NCI-H345 (cell line): ENCODE results near the gene TRIP6.

Experiments used
- DNase-seq: peaks from one replicate; lab custom pipeline; 2025; lab: John Stamatoyannopoulos, UW

TRIP6 gene, protein sequence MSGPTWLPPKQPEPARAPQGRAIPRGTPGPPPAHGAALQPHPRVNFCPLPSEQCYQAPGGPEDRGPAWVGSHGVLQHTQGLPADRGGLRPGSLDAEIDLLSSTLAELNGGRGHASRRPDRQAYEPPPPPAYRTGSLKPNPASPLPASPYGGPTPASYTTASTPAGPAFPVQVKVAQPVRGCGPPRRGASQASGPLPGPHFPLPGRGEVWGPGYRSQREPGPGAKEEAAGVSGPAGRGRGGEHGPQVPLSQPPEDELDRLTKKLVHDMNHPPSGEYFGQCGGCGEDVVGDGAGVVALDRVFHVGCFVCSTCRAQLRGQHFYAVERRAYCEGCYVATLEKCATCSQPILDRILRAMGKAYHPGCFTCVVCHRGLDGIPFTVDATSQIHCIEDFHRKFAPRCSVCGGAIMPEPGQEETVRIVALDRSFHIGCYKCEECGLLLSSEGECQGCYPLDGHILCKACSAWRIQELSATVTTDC

DNA sequence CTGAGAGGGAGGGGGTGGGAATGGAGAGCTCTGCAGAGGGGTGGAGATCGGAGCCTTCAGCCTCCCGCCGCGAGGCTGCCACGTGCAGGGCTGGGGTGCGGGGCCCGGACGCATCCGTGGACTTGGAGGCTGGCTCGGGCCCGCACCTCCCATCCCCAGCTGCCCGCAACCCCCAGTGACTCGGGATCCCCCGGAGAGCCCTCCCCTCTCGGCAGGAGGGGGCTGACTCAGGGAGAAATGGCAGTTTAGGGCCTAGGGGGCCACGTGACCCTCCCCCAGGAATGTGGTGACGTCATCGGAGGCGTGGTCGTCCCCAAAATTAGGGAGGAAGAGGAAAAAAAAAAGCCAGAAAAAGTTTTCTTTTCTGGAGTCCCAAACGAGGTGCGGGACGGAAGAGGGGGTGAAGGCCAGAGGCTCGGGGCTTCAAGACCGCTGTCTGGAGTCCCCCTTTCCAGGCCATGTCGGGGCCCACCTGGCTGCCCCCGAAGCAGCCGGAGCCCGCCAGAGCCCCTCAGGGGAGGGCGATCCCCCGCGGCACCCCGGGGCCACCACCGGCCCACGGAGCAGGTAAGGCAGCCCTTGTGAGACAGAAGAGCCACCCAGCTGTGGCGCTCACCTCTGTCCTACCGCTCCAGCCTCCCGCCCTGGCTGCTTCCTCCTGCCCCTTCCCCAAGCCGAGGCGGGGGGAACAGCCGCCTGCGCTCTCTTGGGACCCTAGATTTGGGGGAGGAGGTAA lies at the start of gene TRIP6:
TRIP6 (plus strand) TSS at position 348 of the 736 bp plus-strand sequence; CDS start at position 459, 111 bp downstream.
- no peak for DNase-seq

DNA sequence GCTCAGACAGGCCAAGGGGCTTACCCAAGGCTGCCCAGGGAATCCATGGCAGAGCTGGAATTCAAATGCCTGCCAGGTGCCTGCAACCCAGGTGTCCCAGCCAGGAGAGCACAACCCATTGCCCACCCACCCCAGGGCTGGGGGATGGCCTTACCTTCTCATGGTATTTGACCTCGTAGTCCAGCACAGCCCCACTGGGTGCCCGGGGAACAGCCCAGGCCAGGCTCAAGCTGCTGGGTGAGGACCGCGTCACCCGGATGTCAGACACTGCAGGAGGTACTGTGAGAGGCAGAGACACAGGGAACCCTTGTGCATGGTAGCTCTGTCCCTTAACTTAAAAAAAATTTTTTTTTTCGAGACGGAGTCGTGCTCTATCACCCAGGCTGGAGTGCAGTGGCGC lies 48.8 kb upstream of the TRIP6 start:
- no peak for DNase-seq

DNA sequence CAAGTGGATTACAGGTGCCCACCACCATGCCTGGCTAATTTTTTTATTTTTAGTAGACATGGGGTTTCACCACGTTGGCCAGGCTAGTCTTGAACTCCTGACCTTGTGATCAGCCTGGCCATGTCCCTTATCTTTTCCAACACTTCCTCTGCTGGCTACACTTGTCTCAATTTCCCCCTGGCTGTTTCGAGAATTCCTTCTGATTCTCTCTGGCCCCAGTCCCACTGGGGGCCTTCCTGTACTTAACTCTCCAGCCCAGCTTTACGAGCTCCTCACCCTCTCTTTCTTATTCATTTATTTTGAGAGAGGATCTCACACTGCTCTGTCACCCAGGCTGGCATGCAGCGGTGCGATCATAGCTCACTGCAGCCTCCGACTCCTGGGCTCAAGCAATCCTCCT lies 48.4 kb upstream of the TRIP6 start:
- no peak for DNase-seq

DNA sequence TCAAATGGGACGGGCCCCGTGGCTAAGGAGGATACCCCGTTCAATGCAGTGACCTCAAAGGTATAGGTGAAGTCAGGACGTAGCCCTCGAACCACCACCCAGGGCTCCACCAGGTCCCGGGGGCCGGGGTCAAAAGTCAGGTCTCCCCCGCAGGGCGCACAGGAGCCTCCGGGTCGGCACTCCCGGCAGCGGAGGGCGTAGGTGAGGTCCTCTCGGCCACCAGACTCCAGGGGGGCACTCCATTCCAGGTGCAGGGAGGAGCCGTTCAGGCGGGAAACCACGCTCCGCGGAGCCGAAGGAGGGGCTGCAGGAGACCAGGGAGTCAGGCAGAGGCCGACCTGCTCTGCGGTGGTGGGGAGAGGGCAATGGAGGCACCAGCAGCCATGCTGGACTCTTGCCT lies 47.6 kb upstream of the TRIP6 start:
- DNase-seq = no peak

DNA sequence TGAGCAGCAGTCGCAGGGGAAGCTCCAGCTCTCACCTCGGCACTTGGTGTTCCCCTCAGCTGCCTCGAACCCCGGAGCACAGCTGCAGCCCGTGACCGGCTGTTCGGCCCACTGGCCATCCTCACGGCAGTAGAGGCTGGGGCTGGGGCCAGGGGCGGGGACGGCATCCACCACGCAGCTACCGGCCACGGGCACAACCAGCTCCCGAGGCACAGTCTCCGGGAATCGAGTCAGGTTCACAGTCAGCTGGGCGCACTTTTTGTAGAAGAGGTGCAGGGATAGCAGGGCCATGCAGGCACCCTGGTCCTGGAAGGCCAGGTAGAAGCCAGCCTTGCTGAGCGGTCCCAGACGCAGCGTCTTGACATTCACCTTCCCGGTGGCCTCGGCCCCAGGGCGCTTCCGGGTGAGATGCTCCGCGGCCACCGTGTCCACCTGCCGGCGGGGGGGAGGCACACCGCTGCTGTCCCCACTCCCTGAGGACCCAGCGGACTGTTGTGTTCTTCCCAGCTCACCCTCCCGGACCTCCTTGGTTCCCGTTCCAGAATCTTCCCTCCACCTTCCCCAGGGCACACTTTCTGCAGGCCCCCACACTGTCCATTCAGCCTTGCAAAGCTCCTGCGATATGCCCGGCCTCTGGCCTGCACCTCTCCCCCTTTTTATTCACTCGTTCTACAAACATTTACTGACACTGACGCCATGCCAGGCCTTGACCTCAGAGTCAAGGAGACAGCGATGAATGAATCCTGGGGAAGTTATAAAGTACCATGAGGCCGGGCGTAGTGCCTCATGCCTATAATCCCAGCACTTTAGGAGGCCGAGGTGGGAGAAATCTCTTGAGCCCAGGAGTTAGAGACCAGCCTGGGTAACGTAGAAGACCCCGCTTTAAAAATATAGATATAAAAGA lies 44.7 kb upstream of the TRIP6 start:
- DNase-seq = no peak

DNA sequence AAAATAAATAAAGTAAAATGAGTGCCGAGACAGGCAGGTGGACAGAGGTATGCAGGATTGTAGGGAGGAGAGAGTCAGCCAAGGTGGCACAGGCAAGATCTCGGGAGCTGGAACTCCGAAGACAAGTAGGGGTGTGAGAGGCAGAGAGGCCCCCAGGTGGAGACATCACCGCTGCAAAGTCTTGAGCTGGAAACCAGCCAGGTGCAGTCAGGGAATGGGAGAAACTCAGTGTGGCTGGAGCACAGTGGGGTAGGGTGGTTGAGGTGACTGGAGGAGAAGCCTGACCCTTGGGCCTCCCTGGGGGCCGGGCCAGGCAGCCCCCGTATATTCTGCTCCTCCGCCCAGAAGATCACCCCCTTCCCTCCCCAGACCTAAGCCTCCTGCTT lies 44.1 kb upstream of the TRIP6 start:
- DNase-seq = no peak

DNA sequence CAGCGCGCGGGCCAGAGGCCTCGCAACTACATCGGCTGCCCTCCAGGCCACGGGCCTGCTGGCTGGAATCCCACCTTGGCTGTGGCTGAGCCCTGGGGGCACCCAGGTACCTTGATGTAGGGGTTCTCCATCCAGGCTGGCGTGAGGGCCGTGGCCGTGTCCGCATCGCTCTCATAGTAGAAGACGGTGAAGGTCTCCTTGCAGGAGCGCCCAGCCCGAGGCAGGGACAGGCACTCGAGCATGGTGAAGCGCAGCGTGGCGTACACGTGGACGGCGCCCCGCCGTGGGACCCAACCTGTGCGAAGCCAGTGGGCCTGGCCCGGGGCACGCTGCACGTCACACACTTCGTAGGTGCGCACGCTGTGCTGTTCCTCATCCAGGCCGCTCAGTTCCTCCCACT lies 43.7 kb upstream of the TRIP6 start:
- no peak for DNase-seq

DNA sequence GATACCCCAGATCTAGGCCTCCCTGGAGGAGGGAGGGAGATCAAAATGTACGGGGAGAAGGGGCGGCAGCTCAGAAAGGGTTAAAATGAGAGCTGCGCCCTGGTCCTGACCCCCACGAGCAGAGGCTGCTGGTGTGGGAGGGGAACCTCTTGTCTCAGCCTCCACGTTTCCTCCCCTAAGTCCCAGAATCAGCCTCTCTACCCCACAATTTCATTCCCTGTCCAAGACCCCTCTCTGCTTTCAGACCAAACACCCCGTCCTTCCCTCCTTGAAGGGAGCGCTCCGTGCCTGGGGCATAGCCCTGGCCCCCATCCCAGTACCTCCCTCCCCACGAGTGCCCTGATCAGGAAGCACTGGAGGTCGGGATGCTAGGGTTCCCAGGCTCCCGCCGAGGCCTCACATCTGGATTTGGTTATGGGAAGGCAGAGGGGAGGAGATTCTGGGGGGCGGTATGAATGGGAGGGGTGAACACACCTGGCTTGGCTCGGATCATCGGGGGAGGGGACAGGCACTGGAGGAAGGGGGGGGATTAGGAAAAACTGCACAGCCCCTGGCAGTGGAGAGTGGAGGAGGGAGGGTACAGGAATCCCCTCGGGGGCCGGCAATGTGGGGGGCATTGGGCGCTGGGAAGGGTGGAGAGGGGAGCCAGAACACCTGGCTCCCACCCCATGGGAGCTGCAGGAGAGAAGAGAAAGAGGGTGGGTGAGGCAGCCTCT lies 42.5 kb upstream of the TRIP6 start:
- no peak for DNase-seq

DNA sequence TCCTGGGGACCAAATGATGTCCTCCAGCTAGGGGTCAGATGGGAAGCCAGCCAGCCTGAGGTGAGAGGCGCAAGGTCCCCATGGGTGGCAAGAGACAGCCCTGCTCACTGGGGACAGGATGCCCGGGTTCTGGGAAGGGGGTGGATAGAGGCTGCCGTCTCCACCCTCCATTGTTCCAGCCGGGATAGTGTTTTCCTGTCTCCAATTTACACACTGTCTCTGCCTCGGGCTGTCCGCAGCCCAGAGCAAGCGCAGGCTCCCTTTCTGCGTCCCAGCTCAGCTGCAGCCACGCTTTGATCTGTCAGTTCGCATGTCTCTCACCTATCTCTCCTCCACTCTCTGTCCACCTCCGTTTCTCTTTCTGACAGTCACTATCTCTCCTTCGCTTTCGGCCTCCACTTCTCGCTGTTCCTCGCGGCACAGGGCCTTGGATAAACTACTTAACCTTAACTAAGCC lies 41.9 kb upstream of the TRIP6 start:
- no peak for DNase-seq

DNA sequence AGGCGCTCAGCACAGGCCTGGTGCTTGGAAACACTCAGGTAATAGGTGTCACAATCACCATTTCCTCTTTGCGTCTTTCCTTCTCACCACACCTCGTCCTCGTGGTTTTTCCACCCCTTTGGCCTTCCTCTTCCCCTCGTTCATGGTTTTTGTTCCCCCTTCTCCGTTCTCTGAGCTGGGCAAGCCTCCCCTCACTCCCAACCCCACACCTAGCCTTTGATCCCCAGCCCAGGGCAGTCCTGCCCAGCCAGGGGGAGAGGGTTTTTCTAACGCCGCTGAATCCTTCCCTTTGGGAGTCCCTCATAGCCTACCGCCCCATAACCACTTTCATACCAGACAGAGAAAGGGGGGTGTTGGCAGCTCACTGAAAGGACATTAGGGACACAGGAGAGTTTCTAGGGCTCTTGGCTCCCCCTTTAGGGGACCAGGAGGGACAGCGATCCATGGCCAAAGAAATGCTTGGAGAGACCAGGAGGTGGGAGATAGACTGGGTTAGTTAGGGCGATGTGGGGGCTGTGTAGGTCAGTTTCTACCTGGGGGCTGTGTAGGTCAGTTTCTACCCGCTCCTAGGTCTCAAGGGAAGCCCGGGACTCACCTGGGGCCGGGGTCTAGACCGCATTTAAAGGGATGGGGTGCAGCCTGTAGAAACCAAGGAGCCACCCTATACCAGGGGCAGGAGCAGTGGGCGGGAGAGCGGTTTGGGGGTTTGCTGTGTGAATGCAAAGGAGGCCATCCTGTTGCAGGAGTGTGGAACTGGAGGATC lies 41.3 kb upstream of the TRIP6 start:
- DNase-seq = no peak

DNA sequence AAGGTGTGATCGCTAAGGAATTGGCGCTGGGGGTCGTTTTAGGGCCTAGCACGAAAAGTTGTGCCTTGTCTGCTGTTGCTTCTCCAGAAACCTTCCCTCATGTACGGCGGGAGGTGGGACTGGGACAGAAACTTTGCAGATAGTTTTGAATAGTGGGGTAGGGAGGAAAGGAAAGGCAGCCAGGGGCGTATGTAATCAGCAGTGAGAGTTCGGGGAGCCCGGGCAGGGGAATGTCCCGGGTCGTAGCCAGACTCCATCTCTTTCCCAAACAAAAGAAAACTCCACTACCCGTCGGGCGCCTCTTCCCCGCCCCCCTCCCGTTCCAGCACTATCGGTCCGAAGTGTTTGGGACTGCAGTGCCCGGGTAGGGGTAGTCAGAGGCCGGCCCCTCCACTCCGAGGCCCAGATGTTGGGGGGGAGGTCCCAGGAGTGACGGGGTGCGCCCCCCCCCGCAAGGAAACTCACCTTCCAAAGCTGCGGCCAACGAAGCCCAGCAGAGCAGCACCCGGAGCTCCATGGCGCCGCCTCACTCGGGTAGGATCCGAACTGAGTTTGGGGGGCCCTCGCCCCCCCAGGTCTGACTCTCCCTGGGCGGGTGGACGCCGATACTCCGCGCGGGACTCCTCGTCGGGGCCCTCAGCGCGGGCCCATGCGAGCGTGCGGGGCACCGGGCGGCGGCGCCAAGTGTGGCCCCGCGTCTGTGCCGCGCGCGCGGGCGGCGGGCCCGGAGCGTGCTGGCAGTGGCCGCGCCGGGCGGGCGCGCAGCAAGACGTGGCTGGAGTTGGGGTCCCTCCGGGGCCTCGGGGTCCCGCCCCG lies 40.5 kb upstream of the TRIP6 start:
- no peak for DNase-seq

DNA sequence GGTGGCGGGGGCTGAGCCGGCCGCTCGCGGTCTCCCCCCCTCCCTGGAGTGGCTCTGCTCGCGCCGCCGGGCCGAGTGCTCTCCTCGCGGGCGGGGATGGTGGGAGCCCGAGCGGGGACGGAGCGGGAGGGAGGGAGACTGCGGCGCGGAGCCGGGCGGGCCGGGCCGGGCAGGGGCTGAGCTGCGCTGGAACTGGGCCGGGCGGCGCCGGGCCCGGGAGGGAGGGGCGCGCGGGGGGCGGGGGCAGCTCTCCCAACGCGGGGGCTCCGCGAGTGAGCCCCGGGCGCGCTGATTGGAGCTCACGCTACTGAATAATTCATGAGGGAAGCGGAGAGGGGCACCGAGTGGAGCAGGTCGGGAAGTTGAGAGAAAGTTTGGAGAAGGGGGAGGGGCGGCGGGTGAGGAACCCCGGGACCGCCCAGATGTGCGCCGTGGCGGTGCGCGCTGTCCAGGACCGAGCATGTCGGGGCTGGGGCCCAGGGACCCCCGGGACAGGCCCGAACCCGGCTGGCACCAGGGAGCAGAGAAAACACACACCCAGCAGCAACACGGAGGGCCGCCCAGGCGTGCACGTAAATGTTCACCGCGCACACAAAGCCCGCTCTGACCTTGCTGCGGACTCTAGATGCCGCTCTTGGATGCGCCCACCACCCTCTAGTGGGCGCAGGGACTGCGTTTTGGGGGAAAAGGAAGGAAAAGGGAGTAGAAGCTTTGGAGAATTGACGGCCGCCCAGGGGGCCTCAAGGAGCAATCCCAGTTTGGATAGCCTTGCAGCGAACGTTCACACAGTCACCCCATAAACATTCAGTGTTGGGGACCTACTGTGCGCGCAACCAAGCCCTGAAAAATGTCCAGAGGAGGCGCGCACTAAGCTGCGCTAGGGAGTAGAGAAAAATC lies 39.6 kb upstream of the TRIP6 start, which contains the start of gene EPHB4:
EPHB4 (minus strand) TSS at position 194 of the 897 bp plus-strand sequence. CDS start 493 bp downstream, outside the sequence.
- DNase-seq = no peak

DNA sequence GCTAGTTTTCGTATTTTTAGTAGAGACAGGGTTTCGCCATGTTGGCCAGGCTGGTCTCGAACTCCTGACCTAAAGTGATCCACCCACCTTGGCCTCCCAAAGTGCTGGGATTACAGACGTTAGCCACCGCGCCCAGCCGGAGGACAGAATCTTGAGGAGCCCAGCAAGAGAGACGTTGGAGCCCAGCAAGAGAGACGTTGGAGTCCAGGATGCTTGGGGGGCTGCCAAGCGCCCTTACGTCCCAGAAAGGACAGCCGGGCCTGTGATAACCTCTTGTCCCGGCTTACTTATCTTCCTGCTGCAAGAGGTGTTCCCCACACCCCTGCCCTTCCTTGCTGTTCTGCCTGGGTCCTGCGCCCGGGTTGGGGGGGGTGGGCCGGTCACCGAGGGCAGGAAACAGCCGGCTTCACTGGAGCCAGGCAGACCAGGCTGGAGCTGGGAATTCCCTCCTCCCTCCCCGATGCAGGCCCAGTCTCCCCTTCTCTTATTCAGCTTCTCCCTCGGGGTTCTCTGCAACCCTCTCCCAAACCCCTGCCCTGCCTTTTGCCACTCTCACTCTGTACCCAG lies 38.0 kb upstream of the TRIP6 start:
- DNase-seq = no peak

DNA sequence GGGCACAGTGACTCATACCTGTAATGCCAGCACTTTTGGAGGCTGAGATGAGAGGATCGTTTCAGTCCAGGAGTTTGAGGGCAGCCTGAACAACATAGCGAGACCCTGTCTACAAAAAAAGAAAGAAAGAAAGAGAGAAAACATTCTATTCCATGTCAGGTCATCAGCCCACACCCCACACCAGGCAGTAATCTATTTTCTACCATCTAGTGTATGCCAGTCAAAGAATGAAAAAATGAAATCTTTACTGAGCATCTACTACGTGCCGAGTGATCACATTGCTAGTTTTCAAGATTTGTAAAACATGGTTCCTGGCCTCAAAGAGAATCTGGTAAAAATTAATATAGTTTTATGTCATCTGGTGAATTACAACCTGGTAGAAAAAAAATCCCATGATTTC lies 36.8 kb upstream of the TRIP6 start:
- DNase-seq = no peak

DNA sequence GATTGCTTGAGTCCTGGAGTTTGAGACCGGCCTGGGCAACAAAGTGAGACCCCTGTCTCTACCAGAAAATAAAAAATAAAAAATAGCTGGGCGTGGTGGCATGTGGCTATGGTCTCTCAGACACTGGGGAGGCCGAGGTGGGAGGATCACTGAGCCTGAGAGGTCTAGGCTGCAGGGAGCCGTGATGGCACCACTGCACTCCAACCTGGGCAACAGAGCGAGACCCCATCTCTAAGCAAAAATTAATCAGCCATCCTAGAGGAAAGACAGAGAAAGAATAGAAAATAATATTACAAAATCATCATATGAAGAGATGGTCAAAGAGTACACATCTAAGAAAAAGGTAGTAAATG lies 34.9 kb upstream of the TRIP6 start:
- no peak for DNase-seq

DNA sequence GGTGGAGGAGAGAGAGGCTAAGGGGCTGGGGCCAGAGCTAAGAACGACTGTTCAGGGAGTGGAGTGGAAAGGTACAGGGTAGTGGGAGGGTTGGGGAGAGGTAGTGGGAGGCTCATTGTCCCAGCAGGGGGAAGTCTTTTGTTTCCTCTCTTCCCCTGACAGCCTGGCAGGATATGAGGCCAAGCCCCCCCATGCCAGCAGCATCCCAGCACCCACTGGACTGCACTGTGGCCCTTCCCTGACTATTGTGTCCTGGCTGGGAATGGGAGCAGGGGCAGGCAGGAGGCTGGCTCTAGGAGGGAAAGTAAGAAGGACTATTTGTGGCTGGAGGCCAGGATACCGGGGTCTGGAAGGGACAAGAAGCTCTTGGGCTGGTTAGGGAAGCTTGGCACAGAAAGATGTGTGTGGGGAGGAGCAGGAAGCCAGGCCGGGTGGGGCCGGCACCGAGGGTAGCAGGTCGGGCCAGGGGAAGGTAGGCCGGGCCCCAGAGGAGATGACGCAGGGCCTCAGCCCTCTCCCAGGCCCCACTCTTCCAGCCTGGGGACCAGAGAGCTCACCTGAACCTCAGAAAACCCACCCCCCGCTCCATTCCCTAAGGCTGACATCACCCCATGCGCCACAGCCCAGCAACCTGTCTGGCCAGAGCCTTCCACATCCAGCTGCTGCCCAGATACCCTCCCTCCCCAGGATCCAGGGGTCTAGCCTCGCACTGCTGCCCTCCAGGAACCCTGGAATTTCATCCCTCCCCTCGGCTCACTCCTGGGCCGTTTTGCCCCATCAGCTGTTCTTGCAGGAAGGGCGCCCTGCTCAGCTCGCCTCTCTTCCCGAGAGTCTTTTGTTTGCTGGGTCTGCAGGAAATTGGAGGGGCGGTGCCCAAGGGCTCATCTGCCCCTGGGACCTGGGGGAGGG lies 31.0 kb upstream of the TRIP6 start:
- no peak for DNase-seq

DNA sequence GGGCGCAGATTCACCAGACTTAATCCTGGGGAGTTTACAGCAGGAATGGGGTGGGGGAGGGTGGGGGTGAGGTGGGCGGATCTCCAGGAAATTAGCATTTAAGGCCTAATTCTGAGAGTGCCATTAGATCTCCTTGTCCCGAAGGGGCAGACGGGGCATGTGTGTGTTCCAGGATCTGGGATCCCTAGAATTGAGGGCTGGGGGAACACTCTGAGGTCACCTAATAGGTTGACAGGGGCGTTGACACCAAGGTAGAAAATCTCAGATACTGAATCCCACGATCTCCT lies 30.4 kb upstream of the TRIP6 start:
- no peak for DNase-seq
